A673 (cell line): ENCODE data around the gene HS6ST3. TPM values are rescaled to one million over a fixed set of nuclear protein-coding genes. Genes with fewer than 3 reads are reported as not detected.
"Not testable (repeated sequence)": the region's sequence is repeated elsewhere in the genome, so short reads cannot be mapped to it uniquely, and the experiment has no call there.

Experiments
- Bru-seq: library from RNA; stranded (reverse); fragments of 400-500 nt; gene quantifications from one replicate; lab custom pipeline; 2021; lab: Mats Ljungman, UMichigan
- BruChase-seq, 2 experiments: library from RNA; stranded (reverse); fragments of 400-500 nt; gene quantifications; one replicate each; lab custom pipeline; 2021; lab: Mats Ljungman, UMichigan
- BruUV-seq: library from RNA; stranded (reverse); fragments of 400-500 nt; replicated peaks from 2 replicates; lab custom pipeline; 2021; lab: Mats Ljungman, UMichigan
- CTCF ChIA-PET: fragments of 300-600 bp; sonication (Branson Sonifier 250); formaldehyde crosslinking; loops from one replicate; lab custom pipeline; 2022; ENCODE audit warnings: antibody characterized with exemption; lab: Charles Lee
- POLR2A ChIA-PET: fragments of 300-600 bp; sonication (Branson Sonifier 250); formaldehyde crosslinking; loops from one replicate; lab custom pipeline; 2022; ENCODE audit warnings: antibody characterized with exemption; ENCODE audit not compliant: low non-redundant PET; lab: Charles Lee
- DNase-seq: peaks from one replicate; pipeline ENCODE4 v3.0.0-alpha.2; 2015; ENCODE audit warnings: low spot score
- H3K27ac ChIP-seq: fragments of 200-600 bp; sonication (generic); 2 replicates; pipeline ENCODE4 v1.5.1; 2016; ENCODE audit warnings: mixed run types, low read depth, mild to moderate bottlenecking, mixed read lengths, antibody characterized with exemption, low read length; ENCODE audit not compliant: poor library complexity, severe bottlenecking
- H3K27me3 ChIP-seq: fragments of 200-600 bp; sonication (generic); replicated peaks from 2 replicates; pipeline ENCODE4 v1.6.1; 2017; ENCODE audit warnings: mixed run types, low read depth, mild to moderate bottlenecking, mixed read lengths, antibody characterized with exemption, low read length; ENCODE audit not compliant: insufficient read depth, poor library complexity
- H3K36me3 ChIP-seq: fragments of 200-600 bp; sonication (generic); 2 replicates; pipeline ENCODE4 v1.6.1; 2016; ENCODE audit warnings: mixed run types, mild to moderate bottlenecking, mixed read lengths, antibody characterized with exemption, low read length; ENCODE audit not compliant: insufficient read depth, poor library complexity, severe bottlenecking
- H3K4me1 ChIP-seq: fragments of 200-600 bp; sonication (generic); 2 replicates; pipeline ENCODE4 v1.6.1; 2017; ENCODE audit warnings: mixed run types, mild to moderate bottlenecking, mixed read lengths, antibody characterized with exemption, low read length; ENCODE audit not compliant: insufficient read depth, poor library complexity, severe bottlenecking
- H3K4me3 ChIP-seq: fragments of 200-600 bp; sonication (generic); 2 replicates; pipeline ENCODE4 v1.5.1; 2016; ENCODE audit warnings: low read depth, mixed run types, mild to moderate bottlenecking, mixed read lengths, low read length; ENCODE audit not compliant: poor library complexity, severe bottlenecking
- H3K9me3 ChIP-seq: fragments of 200-600 bp; sonication (generic); 2 replicates; pipeline ENCODE4 v1.6.1; 2016; ENCODE audit warnings: mixed run types, low read depth, mild to moderate bottlenecking, mixed read lengths, antibody characterized with exemption, low read length; ENCODE audit not compliant: poor library complexity, severe bottlenecking
- CTCF ChIP-seq: fragments of 300-800, 200-600 bp; sonication (generic); conservative IDR thresholded peaks from 2 replicates; pipeline ENCODE4 v1.5.1; 2017; ENCODE audit warnings: low read depth, mild to moderate bottlenecking, antibody characterized with exemption, low read length, moderate library complexity, mixed read lengths
- EZH2 ChIP-seq: fragments of 200-600 bp; sonication (generic); IDR thresholded peaks from 2 replicates; pipeline ENCODE4 v1.6.1; 2017; ENCODE audit warnings: borderline replicate concordance, low read depth, mild to moderate bottlenecking, mixed read lengths, antibody characterized with exemption, low read length; ENCODE audit not compliant: poor library complexity, severe bottlenecking
- intact Hi-C: fragments of 100-400 bp; cut with micrococcal nuclease; formaldehyde crosslinking; loops from one replicate; pipeline ENCODE4 v1.10.0; 2022; ENCODE audit not compliant: unreplicated experiment
- long read RNA-seq: library from polyadenylated mRNA; stranded (forward); transcript quantifications from one replicate; pipeline ENCODE4 v2.0.0, GENCODE V29; 2022
- total RNA-seq: library from RNA; stranded (reverse); gene quantifications from 2 replicates; pipeline ENCODE4 v1.2.3, GENCODE V29; 2021

The HS6ST3 gene
- total RNA-seq (not detected in 2 replicates), Bru-seq, nascent RNA (percentile 3 among the genes with signal in this experiment), BruChase-seq, experiment 1, labeled RNA remaining after a 2-hour chase (percentile 4 among the genes with signal in this experiment), BruChase-seq, experiment 2, labeled RNA remaining after a 6-hour chase (percentile 8 among the genes with signal in this experiment)
- long read RNA-seq = 0 reads

- TF ChIP-seq CTCF = no peak
- TF ChIP-seq EZH2 = peak; percentile 84
- Histone ChIP-seq H3K9me3 (no peaks in the 10 kb centered on the region), H3K4me3 (peak within 1 kb of the TSS; percentile 38), H3K27me3 (peaks cover 87% of the 10 kb centered on the region), H3K27ac (no peak within 1 kb of the TSS), H3K4me1 (no peaks in the 10 kb centered on the region), H3K36me3 (no peaks in the 10 kb centered on the region)
- CTCF ChIA-PET = no interaction called here
- POLR2A ChIA-PET = no interaction called here
- intact Hi-C loops = no loop called here
- no TSS peak for BruUV-seq
- peak; percentile 31 for DNase-seq
These were observed at the start of gene HS6ST3 for GRCh38 chr13:96089749-96090239. Gene HS6ST3 (plus strand): TSS chr13:96090107.

DNA sequence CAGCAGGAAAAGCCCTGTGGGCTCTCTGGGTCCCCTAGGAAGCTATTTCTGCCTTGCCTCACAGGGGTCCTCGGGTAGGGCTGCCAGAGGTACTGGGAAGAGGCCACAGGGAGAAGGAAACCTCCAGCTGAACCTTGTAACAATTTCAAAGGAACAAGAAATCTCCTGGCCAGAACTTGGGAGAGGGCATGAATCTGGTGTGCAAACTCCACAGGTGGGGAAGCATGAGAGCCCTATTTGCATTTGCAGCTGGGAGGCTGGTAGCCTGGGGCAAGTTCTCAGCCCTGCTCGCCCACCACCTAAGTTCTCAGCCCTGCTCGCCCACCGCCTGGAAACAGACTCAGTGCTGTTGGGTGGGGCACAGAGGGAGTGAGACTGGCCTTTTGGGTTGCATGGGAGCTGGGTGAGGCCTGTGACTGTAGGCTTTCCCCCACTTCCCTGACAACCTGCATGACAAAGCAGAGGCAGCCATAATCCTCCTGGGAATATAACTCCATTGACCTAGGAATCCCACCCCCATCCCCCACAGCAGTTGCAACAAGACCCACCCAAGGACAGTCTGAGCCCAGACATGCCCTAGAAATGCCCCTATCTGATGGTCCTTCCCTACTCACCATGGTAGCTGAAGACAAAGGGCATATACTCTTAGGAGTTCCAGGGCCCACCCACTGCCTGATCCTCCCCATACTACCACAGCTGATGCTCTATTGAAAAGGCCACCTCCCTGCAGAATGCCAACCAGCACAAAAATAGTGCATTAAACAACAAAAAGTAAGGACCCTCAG, 48.4 kb upstream of the HS6ST3 start:
- Histone ChIP-seq H3K27me3 (no peaks in the 10 kb centered on the region), H3K4me3 (no peak overlapping the region), H3K36me3 (no peaks in the 10 kb centered on the region), H3K4me1 (no peaks in the 10 kb centered on the region), H3K9me3 (no peaks in the 10 kb centered on the region), H3K27ac (no peak overlapping the region)
- intact Hi-C loops = no loop called here
- POLR2A ChIA-PET = no interaction called here
- BruUV-seq = no TSS peak
- CTCF ChIA-PET = no interaction called here
- DNase-seq = no peak
- TF ChIP-seq CTCF (no peak), EZH2 (no peak)

DNA sequence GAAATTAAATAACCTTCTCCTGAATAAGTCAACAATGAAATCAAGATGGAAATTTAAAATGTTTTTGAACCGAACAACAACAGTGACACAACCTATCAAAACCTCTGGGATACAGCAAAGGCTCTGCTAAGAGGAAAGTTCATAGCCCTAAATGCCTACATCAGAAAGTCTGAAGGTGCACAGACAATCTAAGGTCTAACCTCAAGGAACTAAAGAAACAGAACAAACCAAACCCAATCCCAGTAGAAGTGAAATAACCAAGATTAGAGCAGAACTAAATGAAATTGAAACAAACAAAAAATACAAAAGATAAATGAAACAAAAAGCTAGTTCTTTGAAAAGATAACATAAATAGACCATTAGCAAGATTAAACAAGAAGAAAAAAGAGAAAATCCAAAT, 45.7 kb upstream of the HS6ST3 start:
- Histone ChIP-seq H3K36me3 (no peaks in the 10 kb centered on the region), H3K4me1 (no peaks in the 10 kb centered on the region), H3K27me3 (no peaks in the 10 kb centered on the region), H3K27ac (no peak overlapping the region), H3K9me3 (no peaks in the 10 kb centered on the region), H3K4me3 (no peak overlapping the region)
- no peak for DNase-seq
- ChIA-PET CTCF (no interaction called here), POLR2A (no interaction called here)
- TF ChIP-seq CTCF (no peak), EZH2 (no peak)
- no TSS peak for BruUV-seq
- intact Hi-C loops = no loop called here

- POLR2A ChIA-PET, H3K36me3 ChIP-seq, H3K4me3 ChIP-seq, H3K27ac ChIP-seq, H3K9me3 ChIP-seq, H3K4me1 ChIP-seq, CTCF ChIA-PET, intact Hi-C loops, DNase-seq, BruUV-seq, H3K27me3 ChIP-seq: not testable (repeated sequence)
These were observed 43.3 kb upstream of the HS6ST3 start for GRCh38 chr13:96046449-96047126.

GRCh38 chr13:96050955-96051354, 39.0 kb upstream of the HS6ST3 start:
- H3K27me3 ChIP-seq, H3K27ac ChIP-seq, BruUV-seq, H3K36me3 ChIP-seq, DNase-seq, POLR2A ChIA-PET, intact Hi-C loops, H3K9me3 ChIP-seq, H3K4me1 ChIP-seq, H3K4me3 ChIP-seq, CTCF ChIA-PET: not testable (repeated sequence)
